NCI-H526 treated with DMSO at 0.1 percent for 48 hours (cell line): ENCODE measurements around the gene ZC3H12C.
"Not testable (repeated sequence)": the region's sequence is repeated elsewhere in the genome, so short reads cannot be mapped to it uniquely, and the experiment has no call there.

ENCODE experiments used
- DNase-seq: peaks from one replicate; lab custom pipeline; 2025; lab: John Stamatoyannopoulos, UW

Gene ZC3H12C

DNA sequence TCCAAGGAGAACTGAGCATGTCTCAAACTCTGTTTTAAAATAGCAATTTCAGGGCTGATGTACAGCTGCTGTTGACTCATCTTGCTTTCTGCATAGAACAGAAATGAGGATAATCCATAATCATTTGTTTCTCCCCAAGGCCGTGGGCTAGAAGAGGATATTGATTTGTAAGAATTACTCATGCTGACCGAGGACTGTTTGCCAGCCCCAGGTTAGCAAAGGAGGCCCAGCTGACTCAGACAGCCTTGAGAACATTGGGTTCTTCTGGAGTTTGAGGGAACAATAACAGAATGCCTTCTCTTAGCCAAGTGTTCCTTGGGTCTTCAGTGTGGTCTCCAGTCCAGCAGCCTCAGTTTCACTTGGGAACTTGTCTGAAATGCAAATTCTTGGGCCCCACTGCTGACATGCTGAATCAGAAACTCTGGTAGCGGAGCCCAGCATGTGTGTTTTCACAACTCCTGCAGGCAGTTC lies 92.0 kb downstream of the ZC3H12C start:
- no peak for DNase-seq

DNA sequence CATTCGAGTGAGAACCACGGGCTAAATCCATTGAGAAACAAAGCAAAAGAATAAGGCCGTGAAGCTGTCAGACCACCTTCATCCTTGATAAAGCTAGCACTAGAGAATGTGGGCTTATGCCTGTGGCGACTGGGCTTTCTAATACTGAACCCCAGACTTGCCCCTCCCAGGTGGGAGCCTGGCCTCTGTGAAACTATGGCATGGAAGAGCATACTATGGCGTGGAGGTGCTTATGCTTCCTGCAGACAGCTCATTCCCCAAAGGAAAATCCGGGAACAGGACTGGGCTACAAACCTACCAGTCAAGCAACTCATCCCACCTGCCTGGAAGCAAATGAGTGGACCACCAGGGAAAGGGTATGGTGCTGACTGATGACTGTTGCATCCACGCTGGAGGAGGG lies 92.4 kb downstream of the ZC3H12C start:
- DNase-seq = no peak

DNA sequence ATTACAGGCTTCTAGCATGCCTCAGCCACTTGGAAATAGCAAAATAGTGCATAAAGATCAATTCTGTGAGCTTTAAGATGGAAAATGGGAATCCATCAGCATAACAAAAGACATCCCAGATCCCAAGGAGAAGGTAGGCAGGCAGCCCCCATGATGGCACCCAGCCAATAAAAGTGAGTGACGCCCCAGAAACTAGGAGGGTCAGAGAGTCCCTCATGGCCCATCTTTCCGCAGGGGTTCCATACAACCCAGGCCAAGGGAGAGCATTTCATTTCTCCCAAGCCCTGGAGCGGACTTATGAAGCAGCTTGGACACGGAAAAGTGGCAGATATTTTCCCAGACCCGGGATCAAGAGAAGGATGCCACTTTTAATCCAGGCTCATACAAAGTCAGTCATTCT lies 93.3 kb downstream of the ZC3H12C start:
- no peak for DNase-seq

GRCh38 chr11:110186867-110187266 lies 93.7 kb downstream of the ZC3H12C start:
- no peak for DNase-seq

DNA sequence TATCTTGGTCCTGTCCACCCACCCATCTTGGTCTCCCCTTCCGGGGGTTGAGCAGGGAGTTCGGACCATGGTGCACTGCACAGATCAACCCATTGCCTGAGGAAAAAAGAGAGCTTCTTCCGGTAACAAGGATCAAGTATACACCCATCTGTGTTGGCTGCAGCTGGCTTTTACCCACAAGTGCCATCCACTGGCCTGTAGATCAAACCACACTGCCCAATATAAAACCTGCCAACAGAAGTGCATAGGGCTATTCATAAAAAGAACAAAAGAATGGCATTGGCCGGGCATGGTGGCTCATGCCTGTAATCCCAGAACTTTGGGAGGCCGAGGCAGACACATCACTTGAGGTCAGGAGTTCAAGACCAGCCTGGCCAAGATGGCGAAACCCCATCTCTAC lies 94.5 kb downstream of the ZC3H12C start:
- no peak for DNase-seq

- DNase-seq = no peak
Observed at GRCh38 chr11:110190885-110191284, 97.7 kb downstream of the ZC3H12C start.

- DNase-seq = peak; percentile 99
Observed at GRCh38 chr11:110192604-110193282, 99.6 kb downstream of the ZC3H12C start.

- DNase-seq = not testable (repeated sequence)
Observed at GRCh38 chr11:110194211-110194766, 101.1 kb downstream of the ZC3H12C start.

DNA sequence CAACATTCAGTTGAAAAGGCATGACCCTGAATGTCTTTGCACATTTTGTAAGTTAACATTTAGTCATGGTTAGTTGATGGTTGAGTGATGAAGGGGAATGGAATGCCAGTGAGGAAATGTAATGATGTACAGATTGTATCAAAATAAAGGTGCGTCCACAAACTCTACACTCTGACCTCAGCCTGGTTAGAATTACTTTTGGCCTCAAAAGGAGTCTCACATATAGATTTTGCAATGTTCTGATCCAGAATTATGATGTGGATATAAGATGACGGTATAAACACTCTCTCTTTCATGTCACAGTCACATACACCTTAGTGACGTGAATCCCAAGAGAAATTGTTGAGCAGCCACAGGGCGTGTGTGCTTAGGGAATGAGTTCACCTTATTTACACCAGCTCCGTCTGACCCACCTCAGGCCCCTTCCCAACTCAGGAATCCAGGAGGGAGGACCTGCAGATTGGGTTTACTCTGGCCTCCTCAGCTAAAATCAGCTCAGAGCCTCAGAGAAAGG lies 103.1 kb downstream of the ZC3H12C start:
- DNase-seq = no peak

DNA sequence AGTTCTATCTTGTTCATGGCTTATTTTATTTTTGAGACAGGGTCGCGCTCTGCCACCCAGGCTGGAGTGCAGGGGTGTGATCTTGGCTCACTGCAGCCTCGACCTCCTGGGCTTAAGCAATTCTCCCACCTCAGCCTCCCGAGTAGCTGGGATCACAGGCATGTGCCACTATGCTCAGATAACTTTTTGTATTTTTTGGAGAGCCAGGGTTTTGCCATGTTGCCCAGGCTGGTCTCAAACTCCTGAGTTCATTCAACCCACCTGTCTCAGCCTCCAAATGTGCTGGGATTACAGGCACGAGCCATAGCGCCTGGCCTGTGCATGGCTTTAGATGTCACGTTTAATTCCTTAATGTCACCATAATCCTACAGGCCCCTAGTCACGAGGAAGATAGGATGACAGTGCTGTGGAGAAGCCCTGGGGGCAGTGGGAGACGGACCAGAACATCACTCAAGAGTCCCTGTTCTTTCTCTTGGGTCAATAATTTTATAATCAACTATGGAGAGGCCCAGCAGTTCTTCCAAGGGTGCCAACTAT lies 103.8 kb downstream of the ZC3H12C start:
- DNase-seq = no peak

- DNase-seq = no peak
Observed at GRCh38 chr11:110198031-110198729, 105.0 kb downstream of the ZC3H12C start.

- DNase-seq = no peak
Observed at GRCh38 chr11:110199184-110199981, 106.2 kb downstream of the ZC3H12C start.

DNA sequence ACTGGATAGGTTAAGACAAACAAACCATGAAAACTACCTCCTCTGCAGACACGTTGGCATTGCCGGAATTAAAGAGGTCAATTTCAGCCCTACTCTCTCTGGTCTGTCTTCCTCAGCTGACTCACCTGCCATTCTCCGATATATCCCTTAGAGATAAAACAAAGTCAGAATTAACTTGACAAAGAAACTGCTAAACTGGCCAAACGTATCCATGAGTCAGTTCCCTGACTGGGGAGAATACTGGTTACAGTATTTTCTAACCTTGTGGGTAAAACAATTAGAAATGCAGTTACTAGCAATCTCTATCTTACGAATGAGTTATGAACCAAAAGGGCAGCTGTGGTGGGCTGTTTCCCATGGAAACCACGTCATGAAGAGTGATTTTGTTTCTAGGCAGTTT lies 107.0 kb downstream of the ZC3H12C start:
- DNase-seq = peak; percentile 89

- DNase-seq = no peak
Observed at GRCh38 chr11:110200836-110201235, 107.6 kb downstream of the ZC3H12C start.

DNA sequence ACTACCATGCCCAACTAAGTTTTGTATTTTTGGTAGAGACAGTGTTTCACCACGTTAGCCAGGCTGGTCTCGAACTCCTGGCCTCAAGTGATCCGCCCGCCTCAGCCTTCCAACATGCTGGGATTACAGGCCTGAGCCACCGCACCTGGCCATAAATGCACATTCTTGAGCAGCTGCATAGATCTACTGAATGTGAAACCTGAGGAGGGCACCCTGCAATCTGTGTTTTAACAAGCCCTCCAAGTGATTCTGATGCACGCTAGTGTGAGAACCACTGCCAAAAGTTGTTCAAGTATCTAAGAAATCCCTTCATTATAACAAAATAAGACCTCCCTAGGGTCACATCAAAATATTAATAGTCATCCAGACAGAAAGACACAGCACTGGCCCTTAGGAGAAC lies 113.9 kb downstream of the ZC3H12C start:
- DNase-seq = no peak

- DNase-seq = peak; percentile 74
Observed at GRCh38 chr11:110208678-110209312, 115.6 kb downstream of the ZC3H12C start.

DNA sequence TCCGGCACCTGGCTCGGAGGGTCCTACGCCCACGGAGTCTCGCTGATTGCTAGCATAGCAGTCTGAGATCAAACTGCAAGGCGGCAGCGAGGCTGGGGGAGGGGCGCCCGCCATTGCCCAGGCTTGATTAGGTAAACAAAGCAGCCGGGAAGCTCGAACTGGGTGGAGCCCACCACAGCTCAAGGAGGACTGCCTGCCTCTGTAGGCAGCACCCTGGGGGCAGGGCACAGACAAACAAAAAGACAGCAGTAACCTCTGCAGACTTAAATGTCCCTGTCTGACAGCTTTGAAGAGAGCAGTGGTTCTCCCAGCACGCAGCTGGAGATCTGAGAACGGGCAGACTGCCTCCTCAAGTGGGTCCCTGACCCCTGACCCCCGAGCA lies 116.1 kb downstream of the ZC3H12C start:
- not testable (repeated sequence) for DNase-seq

GRCh38 chr11:110217223-110217877 lies 124.2 kb downstream of the ZC3H12C start:
- DNase-seq = no peak

DNA sequence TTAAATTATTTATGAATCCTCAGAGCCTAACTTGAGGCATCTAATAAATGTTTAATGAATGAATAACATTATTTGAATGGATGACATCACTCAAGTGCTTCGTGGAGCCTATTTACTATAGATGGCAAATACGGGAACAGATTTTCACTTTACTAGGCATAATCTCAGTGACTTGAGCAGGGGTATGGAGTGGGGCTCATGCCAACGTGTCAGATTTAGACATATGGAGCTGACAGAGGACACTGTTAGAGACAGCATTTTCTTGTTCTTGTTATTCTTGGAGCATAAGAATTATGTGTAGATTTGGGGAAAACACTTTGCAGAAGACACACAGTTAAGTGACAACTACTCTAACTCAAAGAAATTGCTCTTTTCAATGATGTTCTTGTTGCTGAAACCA lies 124.7 kb downstream of the ZC3H12C start:
- DNase-seq = no peak

DNA sequence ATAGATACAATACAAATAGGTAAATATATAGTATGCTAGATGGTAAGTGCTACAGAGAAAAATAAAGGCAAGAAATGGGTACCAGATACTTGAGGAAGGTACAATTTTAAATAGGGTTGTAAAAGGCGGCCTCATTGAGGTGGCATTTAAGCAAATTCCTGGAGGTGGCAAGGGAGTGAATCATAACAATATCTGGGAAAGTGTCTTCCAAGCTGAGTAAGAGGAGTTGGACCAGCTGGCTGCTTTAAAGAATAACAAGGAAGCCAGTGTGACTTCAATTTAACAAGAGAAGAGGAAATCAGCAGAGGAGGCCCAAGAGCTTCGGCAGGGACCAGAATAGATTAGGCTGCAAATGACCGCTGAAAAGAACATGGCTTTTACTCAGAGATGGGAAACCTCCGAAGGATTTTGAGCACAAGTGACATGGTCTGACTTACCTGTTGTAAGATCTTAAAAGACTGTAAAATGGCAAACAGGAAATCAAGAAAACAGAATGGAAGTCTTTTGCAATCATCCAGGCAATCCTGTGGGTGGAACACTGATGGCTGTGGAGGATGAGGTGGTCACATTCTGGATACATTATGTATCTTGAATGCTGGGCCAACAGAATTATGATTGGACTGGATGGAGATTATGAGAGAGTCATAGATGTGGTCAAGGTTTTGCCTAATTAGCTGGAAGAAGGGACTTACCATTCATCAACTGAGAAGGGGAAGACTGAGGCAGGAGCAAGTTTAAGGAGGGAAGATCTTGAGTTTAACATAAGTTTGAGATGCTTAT lies 126.0 kb downstream of the ZC3H12C start:
- DNase-seq = no peak
